Neuronal stem cell (in vitro differentiated cells): ENCODE results near the gene TIMMDC1.

Source experiments
- DNase-seq: peaks from one replicate; pipeline ENCODE4 v3.0.0-alpha.2; 2013; ENCODE audit warnings: low spot score
- H2AFZ ChIP-seq: one replicate; pipeline ENCODE4 v1.6.1; 2013; ENCODE audit warnings: mild to moderate bottlenecking, low read length, inconsistent platforms
- H2AK5ac ChIP-seq: 2 replicates; pipeline ENCODE4 v1.6.1; 2013; ENCODE audit warnings: low read depth, mild to moderate bottlenecking, inconsistent platforms, low read length, moderate library complexity, mixed read lengths
- H2BK120ac ChIP-seq: 2 replicates; pipeline ENCODE4 v1.6.1; 2013; ENCODE audit warnings: low read depth, mild to moderate bottlenecking, inconsistent platforms, low read length, moderate library complexity, mixed read lengths
- H2BK12ac ChIP-seq: one replicate; pipeline ENCODE4 v1.6.1; 2013; ENCODE audit warnings: low read length, inconsistent platforms
- H2BK15ac ChIP-seq: 2 replicates; pipeline ENCODE4 v1.6.1; 2013; ENCODE audit warnings: mild to moderate bottlenecking, low read length, inconsistent platforms, mixed read lengths
- H2BK5ac ChIP-seq: one replicate; pipeline ENCODE4 v1.6.1; 2013; ENCODE audit warnings: inconsistent platforms, mild to moderate bottlenecking, low read length, moderate library complexity
- H3K14ac ChIP-seq: one replicate; pipeline ENCODE4 v1.6.1; 2013; ENCODE audit warnings: low read length, inconsistent platforms
- H3K18ac ChIP-seq: 2 replicates; pipeline ENCODE4 v1.6.1; 2013; ENCODE audit warnings: low read length, inconsistent platforms
- H3K23ac ChIP-seq: 2 replicates; pipeline ENCODE4 v1.6.1; 2013; ENCODE audit warnings: low read depth, mild to moderate bottlenecking, mixed read lengths, low read length, inconsistent platforms; ENCODE audit not compliant: poor library complexity
- H3K27ac ChIP-seq: replicated peaks from 3 replicates; pipeline ENCODE4 v1.5.1; 2013; ENCODE audit warnings: low read length, inconsistent platforms
- H3K27me3 ChIP-seq, 3 experiments: 2 replicates each; pipeline ENCODE4 v1.6.1; 2013; ENCODE audit warnings: low read length in 3 of 3, mild to moderate bottlenecking in 2 of 3, inconsistent platforms in 1 of 3, low read depth in 1 of 3, mixed read lengths in 1 of 3, moderate library complexity in 1 of 3; ENCODE audit not compliant: control insufficient read depth in 3 of 3, insufficient read depth in 3 of 3
- H3K36me3 ChIP-seq, 2 donors: replicated peaks in 1 of 2; 2 replicates each; pipeline ENCODE4 v1.6.1; 2013; ENCODE audit warnings: low read length in 2 of 2; ENCODE audit not compliant: control insufficient read depth in 2 of 2, insufficient read depth in 2 of 2
- H3K4ac ChIP-seq: 2 replicates; pipeline ENCODE4 v1.6.1; 2013; ENCODE audit warnings: inconsistent platforms, mild to moderate bottlenecking, low read length, moderate library complexity
- H3K4me1 ChIP-seq, 2 donors: 1 replicate in 1 of 2; 2 replicates in 1 of 2; pipeline ENCODE4 v1.6.1; 2013; ENCODE audit warnings: low read length in 2 of 2, low read depth in 1 of 2; ENCODE audit not compliant: control insufficient read depth in 2 of 2, insufficient read depth in 1 of 2
- H3K4me2 ChIP-seq: one replicate; pipeline ENCODE4 v1.6.1; 2013; ENCODE audit warnings: mild to moderate bottlenecking, low read length, inconsistent platforms; ENCODE audit not compliant: insufficient read depth, poor library complexity, severe bottlenecking
- H3K4me3 ChIP-seq, 2 donors: 2 replicates each; pipeline ENCODE4 v1.5.1; 2013; ENCODE audit warnings: low read length in 2 of 2, mild to moderate bottlenecking in 2 of 2, inconsistent platforms in 1 of 2, moderate library complexity in 1 of 2
- H3K79me1 ChIP-seq: one replicate; pipeline ENCODE4 v1.6.1; 2013; ENCODE audit warnings: low read depth, mild to moderate bottlenecking, inconsistent platforms, low read length, moderate library complexity
- H3K9ac ChIP-seq: one replicate; pipeline ENCODE4 v1.6.1; 2013; ENCODE audit warnings: mild to moderate bottlenecking, low read depth, low read length, inconsistent platforms; ENCODE audit not compliant: poor library complexity
- H3K9me3 ChIP-seq, 2 donors: replicated peaks in 1 of 2; 2 replicates each; pipeline versions ENCODE3 to v1.6.1; 2013; ENCODE audit warnings: low read length in 2 of 2, mild to moderate bottlenecking in 2 of 2, inconsistent platforms in 1 of 2, low read depth in 1 of 2, mixed read lengths in 1 of 2, moderate library complexity in 1 of 2; ENCODE audit not compliant: control insufficient read depth in 2 of 2, insufficient read depth in 1 of 2
- H4K8ac ChIP-seq: one replicate; pipeline ENCODE4 v1.6.1; 2013; ENCODE audit warnings: low read depth, mild to moderate bottlenecking, inconsistent platforms, low read length, moderate library complexity
- H4K91ac ChIP-seq: one replicate; pipeline ENCODE4 v1.6.1; 2013; ENCODE audit warnings: low read length, low read depth, mild to moderate bottlenecking, inconsistent platforms; ENCODE audit not compliant: poor library complexity
- WGBS, 2 donors: extraction: QIAGEN DNeasy Blood & Tissue Kit; methylation state at CpG; one replicate each; pipeline ENCODE4 v1.1.7; 2013; ENCODE audit warnings: missing lambda C conversion rate in 2 of 2, mixed read lengths in 1 of 2; ENCODE audit not compliant: insufficient read length in 2 of 2, insufficient replicate concordance in 1 of 2; ENCODE audit errors: extremely low coverage in 2 of 2; 5-methylcytosine and 5-hydroxymethylcytosine counted together

TIMMDC1 gene

DNA sequence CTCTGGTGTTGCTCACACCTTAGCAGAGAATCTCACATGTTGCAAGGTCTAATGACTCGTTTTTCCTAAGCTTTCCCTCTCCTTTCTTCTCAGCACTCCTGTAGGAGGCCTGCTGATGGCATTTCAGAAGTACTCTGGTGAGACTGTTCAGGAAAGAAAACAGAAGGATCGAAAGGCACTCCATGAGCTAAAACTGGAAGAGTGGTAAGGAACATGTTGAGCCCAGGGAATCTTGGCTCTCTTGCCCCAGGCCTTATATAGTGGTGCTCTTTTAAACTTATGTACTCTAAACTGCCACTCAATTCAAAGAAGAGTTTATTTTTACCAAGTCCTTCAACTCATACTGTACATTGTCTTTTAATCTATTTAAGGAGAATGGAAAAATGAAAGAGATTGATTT, 18.8 kb downstream of the TIMMDC1 start:
- no peak overlapping the region for H3K4me2 ChIP-seq
- no peak overlapping the region for H2BK5ac ChIP-seq
- H3K23ac ChIP-seq: no peak overlapping the region
- no peak for DNase-seq
- no CpG with 5 or more reads among the region's 2 CpGs for WGBS, 2 donors
- no peak overlapping the region for H3K14ac ChIP-seq
- no peak overlapping the region for H2BK12ac ChIP-seq
- no peak overlapping the region for H3K4me3 ChIP-seq
- peaks cover 2 to 34% of the 10 kb centered on the region in 2 donors for H3K9me3 ChIP-seq
- no peak overlapping the region for H2AK5ac ChIP-seq
- no peaks in the 10 kb centered on the region for H3K79me1 ChIP-seq
- no peak overlapping the region for H2AFZ ChIP-seq
- no peak overlapping the region for H2BK15ac ChIP-seq
- H4K91ac ChIP-seq: no peak overlapping the region
- no peaks in the 10 kb centered on the region for H3K27me3 ChIP-seq
- no peaks in the 10 kb centered on the region for H3K4me1 ChIP-seq
- no peak overlapping the region for H3K27ac ChIP-seq
- no peak overlapping the region for H2BK120ac ChIP-seq
- peaks cover 17 to 96% of the 10 kb centered on the region in 2 donors for H3K36me3 ChIP-seq
- H4K8ac ChIP-seq: no peak overlapping the region
- no peak overlapping the region for H3K18ac ChIP-seq
- H3K4ac ChIP-seq: no peak overlapping the region
- no peak overlapping the region for H3K9ac ChIP-seq

DNA sequence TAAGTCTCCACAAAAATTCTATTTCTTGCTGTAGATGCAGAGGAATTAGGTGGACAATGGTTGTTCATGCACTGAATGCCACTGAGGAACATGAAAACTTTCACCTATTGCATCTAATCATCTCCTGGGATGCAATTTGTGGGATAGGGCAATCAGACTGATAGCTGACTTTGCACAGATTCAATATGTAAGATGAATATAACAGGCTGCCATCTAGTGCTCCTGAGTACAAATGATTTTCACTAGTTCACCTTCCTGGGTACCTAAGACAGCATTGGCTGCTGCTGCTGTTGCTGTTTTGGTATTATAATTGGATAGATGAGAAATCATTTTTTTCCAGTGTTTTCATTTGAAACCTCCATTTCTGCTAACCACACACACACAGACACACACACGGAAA, 19.7 kb downstream of the TIMMDC1 start:
- Histone ChIP-seq H3K79me1 (no peaks in the 10 kb centered on the region), H3K18ac (no peak overlapping the region), H2AFZ (no peak overlapping the region), H3K4me3 (no peak overlapping the region), H2BK5ac (no peak overlapping the region), H4K91ac (no peak overlapping the region), H3K36me3 (peaks cover 17 to 100% of the 10 kb centered on the region in 2 donors), H3K4me2 (no peak overlapping the region), H2BK15ac (no peak overlapping the region), H3K9me3 (peaks cover 2 to 34% of the 10 kb centered on the region in 2 donors), H3K27me3 (no peaks in the 10 kb centered on the region), H2AK5ac (no peak overlapping the region), H3K4me1 (no peaks in the 10 kb centered on the region), H4K8ac (no peak overlapping the region), H2BK120ac (no peak overlapping the region), H3K4ac (no peak overlapping the region), H3K14ac (no peak overlapping the region), H3K23ac (no peak overlapping the region), H3K27ac (no peak overlapping the region), H3K9ac (no peak overlapping the region), H2BK12ac (no peak overlapping the region)
- DNase-seq: no peak
- WGBS, 2 donors: no CpG with 5 or more reads among the region's 1 CpG

DNA sequence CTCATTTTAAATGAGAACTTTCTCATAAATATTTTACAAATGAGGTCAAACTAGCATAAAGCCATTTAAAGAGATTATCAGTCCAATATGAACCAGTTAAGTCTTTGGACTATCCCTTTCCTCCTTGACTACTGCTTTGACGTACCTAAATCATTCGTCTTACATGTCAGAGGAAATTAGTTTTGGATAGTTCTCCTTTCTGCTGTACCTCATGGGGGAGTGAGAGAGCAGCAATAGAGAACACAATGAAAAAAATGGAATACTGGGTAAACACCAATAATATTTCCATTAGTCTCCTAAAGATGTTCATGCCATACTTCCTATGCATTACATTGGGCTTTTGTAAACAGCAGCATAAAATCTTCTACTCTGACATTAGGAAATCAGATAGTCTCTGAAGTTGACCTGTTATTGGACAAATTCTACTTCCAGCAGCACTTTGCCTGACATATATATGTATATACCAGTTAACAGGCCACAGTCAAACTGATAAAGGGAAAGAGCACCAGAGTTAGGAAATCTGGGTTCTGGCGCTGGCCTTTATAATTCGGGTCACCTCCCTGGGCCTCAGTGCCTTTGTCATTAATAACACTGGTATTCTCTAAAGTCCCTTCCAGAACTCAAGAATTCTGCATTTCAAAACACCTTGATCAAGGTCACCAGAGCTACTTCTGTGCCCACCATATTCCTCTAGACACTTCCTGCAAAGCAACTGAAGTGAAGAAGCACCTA, 26.8 kb downstream of the TIMMDC1 start:
- no peak overlapping the region for H3K27ac ChIP-seq
- WGBS, 2 donors: no CpG with 5 or more reads among the region's 4 CpGs
- H3K36me3 ChIP-seq: peaks cover 7 to 57% of the 10 kb centered on the region in 2 donors

DNA sequence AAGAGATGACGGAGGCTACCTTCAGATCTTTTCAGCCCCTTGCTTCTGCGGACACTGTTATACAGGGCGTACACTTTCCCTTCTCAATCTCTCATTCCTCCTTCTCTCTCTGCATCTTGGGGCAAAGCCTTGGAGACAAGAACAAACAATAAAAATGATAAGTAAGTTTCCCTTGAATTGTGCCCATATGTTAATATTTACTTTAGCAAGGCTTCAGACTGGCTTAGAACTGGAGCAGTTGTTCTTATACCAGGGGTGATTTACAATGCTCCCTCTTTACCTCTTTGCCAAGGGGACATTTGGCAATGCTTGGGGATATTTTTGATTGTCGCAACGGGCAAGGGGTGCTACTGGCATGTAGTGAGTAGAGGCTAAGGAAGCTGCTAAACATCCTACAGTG, 29.4 kb downstream of the TIMMDC1 start:
- no peak overlapping the region for H3K14ac ChIP-seq
- no peaks in the 10 kb centered on the region for H3K79me1 ChIP-seq
- no peak overlapping the region for H2AFZ ChIP-seq
- no peak overlapping the region for H3K18ac ChIP-seq
- no peak overlapping the region for H2BK120ac ChIP-seq
- no peak overlapping the region for H2BK12ac ChIP-seq
- H4K91ac ChIP-seq: no peak overlapping the region
- no peak overlapping the region for H3K4me2 ChIP-seq
- H3K27ac ChIP-seq: no peak overlapping the region
- no peak overlapping the region for H3K9ac ChIP-seq
- H3K4me1 ChIP-seq: no peaks in the 10 kb centered on the region
- WGBS, 2 donors: no CpG with 5 or more reads among the region's 5 CpGs
- H2BK15ac ChIP-seq: no peak overlapping the region
- H3K9me3 ChIP-seq: peaks cover 0 to 2% of the 10 kb centered on the region in 2 donors
- no peak for DNase-seq
- no peak overlapping the region for H4K8ac ChIP-seq
- H3K4me3 ChIP-seq: no peak overlapping the region
- no peaks in the 10 kb centered on the region for H3K27me3 ChIP-seq
- no peak overlapping the region for H3K4ac ChIP-seq
- H3K36me3 ChIP-seq: peaks cover 4 to 31% of the 10 kb centered on the region in 2 donors
- H2BK5ac ChIP-seq: no peak overlapping the region
- no peak overlapping the region for H2AK5ac ChIP-seq
- no peak overlapping the region for H3K23ac ChIP-seq

More for the DNA sequence above, 26.8 kb downstream of the TIMMDC1 start:
- Histone ChIP-seq H2AFZ (no peak overlapping the region), H4K91ac (no peak overlapping the region), H3K27me3 (no peaks in the 10 kb centered on the region), H2AK5ac (no peak overlapping the region), H3K4me2 (no peak overlapping the region), H3K9ac (no peak overlapping the region), H3K79me1 (no peaks in the 10 kb centered on the region), H4K8ac (no peak overlapping the region), H3K4me1 (no peaks in the 10 kb centered on the region), H3K4me3 (no peak overlapping the region), H3K23ac (no peak overlapping the region), H3K14ac (no peak overlapping the region), H2BK5ac (no peak overlapping the region), H2BK12ac (no peak overlapping the region), H3K9me3 (peaks cover 2 to 11% of the 10 kb centered on the region in 2 donors), H2BK120ac (no peak overlapping the region), H2BK15ac (no peak overlapping the region), H3K18ac (no peak overlapping the region), H3K4ac (no peak overlapping the region)
- DNase-seq: no peak
